Amygdala (tissue), 56 donors: ENCODE data around the gene VCP.
"Not testable (repeated sequence)": the region's sequence is repeated elsewhere in the genome, so short reads cannot be mapped to it uniquely, and the experiment has no call there.

Source experiments
- DNase-seq, 56 donors: peaks; one replicate each; lab custom pipeline; 2025; lab: John Stamatoyannopoulos, UW

The VCP gene

GRCh38 chr9:35029241-35029640, 43.2 kb downstream of the VCP start:
- DNase-seq: no peak

GRCh38 chr9:35028341-35028740, 44.1 kb downstream of the VCP start:
- DNase-seq: no peak

- DNase-seq: no peak
Measured at GRCh38 chr9:35027860-35028259, 44.6 kb downstream of the VCP start.

GRCh38 chr9:35027374-35027773, 45.1 kb downstream of the VCP start:
- no peak for DNase-seq

- DNase-seq: no peak
Measured at GRCh38 chr9:35026671-35027070, 45.8 kb downstream of the VCP start.

- not testable (repeated sequence) for DNase-seq
Measured at GRCh38 chr9:35023443-35023842, 49.0 kb downstream of the VCP start.

- no peak for DNase-seq
Measured at GRCh38 chr9:35014517-35014916, 57.9 kb downstream of the VCP start.

GRCh38 chr9:35010351-35010958, 62.0 kb downstream of the VCP start:
- no peak for DNase-seq
